Thyroid gland (tissue), 4 donors: ENCODE results near the gene KRTAP3-1.

Experiments used
- CTCF ChIP-seq, 6 experiments: fragments of 200-600 bp in 3 of 6; fragments of 450-650 bp in 3 of 6; sonication (generic) in 3 of 6; IDR thresholded peaks; one replicate each; pipeline ENCODE4 v1.5.1; 2016 to 2019; ENCODE audit warnings: antibody characterized with exemption in 6 of 6, mild to moderate bottlenecking in 2 of 6, inconsistent platforms in 1 of 6, moderate library complexity in 1 of 6
- POLR2A ChIP-seq, 2 donors: fragments of 450-650 bp; IDR thresholded peaks; one replicate each; pipeline ENCODE4 v1.6.1; 2017; ENCODE audit warnings: antibody characterized with exemption in 2 of 2, mild to moderate bottlenecking in 2 of 2, moderate library complexity in 1 of 2

GRCh38 chr17:41009936-41010335, 1.0 kb upstream of the KRTAP3-1 start:
- no peak for TF ChIP-seq CTCF (IDR thresholded peaks at IDR 0.05)
- TF ChIP-seq POLR2A (IDR thresholded peaks at IDR 0.05) = no peak
